Activated naive CD8-positive, alpha-beta T cell (primary cell): Measurements from ENCODE around the gene SLC1A2.

Experiments
- H3K27ac Mint-ChIP-seq: one replicate; pipeline ENCODE4 v1.8.0; 2021; ENCODE audit warnings: mixed read lengths
- H3K27me3 Mint-ChIP-seq: one replicate; pipeline ENCODE4 v1.8.0; 2021; ENCODE audit warnings: mixed read lengths
- H3K36me3 Mint-ChIP-seq: one replicate; pipeline ENCODE4 v1.8.0; 2021; ENCODE audit warnings: mixed read lengths
- H3K4me1 Mint-ChIP-seq: one replicate; pipeline ENCODE4 v1.8.0; 2021; ENCODE audit warnings: low read depth, mixed read lengths
- H3K4me3 Mint-ChIP-seq: one replicate; pipeline ENCODE4 v1.8.0; 2021; ENCODE audit warnings: mild to moderate bottlenecking, mixed read lengths
- H3K9me3 Mint-ChIP-seq: one replicate; pipeline ENCODE4 v1.8.0; 2021; ENCODE audit warnings: low read depth, mixed read lengths

SLC1A2 gene

DNA sequence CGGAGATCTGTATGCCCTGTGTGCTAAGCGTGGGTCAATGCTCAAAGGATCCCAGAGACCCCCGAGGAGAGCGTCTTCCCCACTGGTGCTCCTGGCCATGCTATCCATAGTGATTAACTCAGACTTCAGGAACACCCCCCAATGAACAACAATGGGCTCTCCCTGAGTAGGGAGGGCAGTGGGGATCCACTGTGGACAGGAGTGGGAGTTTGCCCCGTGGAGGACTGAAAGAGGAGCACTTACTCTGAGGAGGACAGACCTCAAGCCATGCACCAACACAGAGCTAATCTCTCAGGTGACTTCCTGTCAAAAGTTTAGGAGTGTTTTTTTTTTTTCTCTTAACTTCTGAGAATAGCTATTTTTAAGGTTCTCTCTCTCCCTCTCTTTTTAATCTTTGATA lies 24.4 kb downstream of the SLC1A2 start:
- Mint-ChIP-seq H3K4me3 (no peak overlapping the region), H3K27ac (no peak overlapping the region), H3K27me3 (peaks cover 3% of the 10 kb centered on the region), H3K36me3 (no peaks in the 10 kb centered on the region), H3K4me1 (peaks cover 21% of the 10 kb centered on the region), H3K9me3 (no peaks in the 10 kb centered on the region)

DNA sequence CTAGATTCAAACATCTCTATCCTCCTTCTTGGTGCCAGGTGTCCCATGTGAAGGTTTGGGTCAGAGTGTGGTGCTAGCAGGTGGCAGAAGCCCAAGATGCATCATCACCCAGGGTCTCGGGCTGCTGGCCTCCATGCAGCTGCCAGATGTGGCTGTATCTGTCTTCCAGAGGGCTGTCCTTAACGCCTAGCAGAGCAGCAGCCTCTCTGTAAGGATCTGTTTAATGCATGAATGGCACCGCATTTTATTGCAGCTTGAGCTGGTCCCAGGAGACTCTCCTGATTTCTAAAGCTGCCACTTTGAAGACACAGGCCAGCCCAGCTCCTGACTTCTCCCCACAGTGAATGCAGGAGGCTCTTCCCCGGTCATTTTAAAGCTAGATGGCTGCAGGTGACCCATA lies 26.3 kb downstream of the SLC1A2 start:
- Mint-ChIP-seq H3K4me3 (no peak overlapping the region), H3K27ac (no peak overlapping the region), H3K27me3 (no peaks in the 10 kb centered on the region)

DNA sequence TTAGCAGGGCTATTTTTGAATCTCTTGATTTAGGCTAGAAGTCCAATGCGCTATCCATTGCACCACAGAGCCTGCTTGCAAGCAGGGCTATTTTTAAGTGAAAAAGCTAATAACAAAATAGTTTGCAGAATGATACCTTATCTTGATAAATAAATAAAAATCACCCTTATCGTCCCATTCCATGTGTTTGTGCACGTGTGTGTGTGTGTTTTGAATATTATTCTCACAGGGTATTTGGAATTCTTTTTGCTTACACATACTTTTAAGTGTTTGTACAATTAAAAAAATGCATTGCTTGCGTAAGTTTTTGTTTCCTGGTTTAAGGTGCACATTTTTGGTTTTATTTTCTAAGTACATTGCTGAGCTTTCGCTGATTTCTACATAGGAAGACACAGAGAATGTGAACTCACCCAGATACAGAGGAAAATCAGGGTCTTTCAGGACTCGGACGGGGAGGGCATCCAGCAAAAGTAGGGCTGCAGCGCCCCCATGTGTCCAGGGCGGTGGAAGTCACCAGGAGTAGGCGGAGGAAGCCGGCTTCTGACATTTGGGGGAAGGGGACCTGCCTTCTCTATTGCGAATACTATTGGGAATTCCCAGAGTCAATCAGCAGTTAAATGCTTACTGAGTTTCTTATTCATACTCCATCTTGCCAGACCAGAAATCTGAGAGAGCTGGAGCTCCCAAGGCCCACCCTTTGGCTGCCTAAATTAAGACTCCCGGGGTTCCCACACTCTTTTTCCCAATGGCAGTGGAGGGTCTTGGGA lies 27.3 kb downstream of the SLC1A2 start:
- Mint-ChIP-seq H3K4me3 (peak overlapping the region; percentile 23), H3K4me1 (peaks cover 21% of the 10 kb centered on the region), H3K9me3 (no peaks in the 10 kb centered on the region), H3K36me3 (no peaks in the 10 kb centered on the region), H3K27me3 (no peaks in the 10 kb centered on the region), H3K27ac (no peak overlapping the region)

More for the DNA sequence above, 26.3 kb downstream of the SLC1A2 start:
- no peaks in the 10 kb centered on the region for H3K36me3 Mint-ChIP-seq
- H3K9me3 Mint-ChIP-seq = no peaks in the 10 kb centered on the region
- H3K4me1 Mint-ChIP-seq = peaks cover 21% of the 10 kb centered on the region

DNA sequence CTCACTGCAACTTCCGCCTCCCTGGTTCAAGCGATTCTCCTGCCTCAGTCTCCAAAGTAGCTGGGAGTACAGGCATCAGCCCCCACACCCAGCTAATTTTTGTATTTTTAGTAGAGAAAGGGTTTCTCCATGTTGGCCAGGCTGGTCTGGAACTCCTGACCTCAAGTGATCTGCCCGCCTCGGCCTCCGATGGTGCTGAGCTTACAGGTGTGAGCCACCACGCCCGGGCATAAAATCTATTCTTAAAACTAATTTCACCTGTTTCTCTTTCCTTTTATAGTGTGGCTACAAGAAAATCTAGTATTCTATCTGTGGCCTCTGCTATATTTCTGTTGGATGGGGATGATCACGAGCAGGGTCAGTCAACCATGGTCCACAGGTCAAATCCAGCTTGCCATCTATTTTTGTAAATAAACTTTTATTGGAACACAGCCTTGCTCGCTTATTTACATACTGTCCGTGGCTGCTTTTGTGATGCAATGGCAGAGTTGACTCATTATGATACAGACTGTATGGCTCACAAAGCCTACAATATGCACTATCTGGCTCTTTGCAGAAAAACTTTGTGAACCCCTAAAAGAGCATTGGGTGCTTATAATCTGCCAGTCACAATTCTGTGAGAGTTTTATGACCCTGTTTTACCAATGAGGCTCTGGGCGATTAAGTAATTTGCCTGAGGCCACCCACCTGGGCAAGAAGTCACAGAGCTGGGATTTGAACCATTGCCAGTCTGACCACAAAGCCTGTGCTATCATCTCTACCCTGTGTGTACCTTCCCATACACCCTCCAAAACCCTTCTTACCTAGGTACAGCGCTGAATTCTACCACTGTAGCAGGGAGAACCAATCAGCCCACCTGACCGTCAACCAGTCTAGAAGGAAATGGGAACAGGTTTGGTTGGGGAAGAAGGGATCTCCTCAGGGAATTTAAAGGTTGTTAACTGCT lies 28.3 kb downstream of the SLC1A2 start:
- no peak overlapping the region for H3K4me3 Mint-ChIP-seq
- no peak overlapping the region for H3K27ac Mint-ChIP-seq
- H3K36me3 Mint-ChIP-seq = no peaks in the 10 kb centered on the region
- H3K9me3 Mint-ChIP-seq = no peaks in the 10 kb centered on the region
- H3K4me1 Mint-ChIP-seq = peaks cover 23% of the 10 kb centered on the region
- no peaks in the 10 kb centered on the region for H3K27me3 Mint-ChIP-seq

DNA sequence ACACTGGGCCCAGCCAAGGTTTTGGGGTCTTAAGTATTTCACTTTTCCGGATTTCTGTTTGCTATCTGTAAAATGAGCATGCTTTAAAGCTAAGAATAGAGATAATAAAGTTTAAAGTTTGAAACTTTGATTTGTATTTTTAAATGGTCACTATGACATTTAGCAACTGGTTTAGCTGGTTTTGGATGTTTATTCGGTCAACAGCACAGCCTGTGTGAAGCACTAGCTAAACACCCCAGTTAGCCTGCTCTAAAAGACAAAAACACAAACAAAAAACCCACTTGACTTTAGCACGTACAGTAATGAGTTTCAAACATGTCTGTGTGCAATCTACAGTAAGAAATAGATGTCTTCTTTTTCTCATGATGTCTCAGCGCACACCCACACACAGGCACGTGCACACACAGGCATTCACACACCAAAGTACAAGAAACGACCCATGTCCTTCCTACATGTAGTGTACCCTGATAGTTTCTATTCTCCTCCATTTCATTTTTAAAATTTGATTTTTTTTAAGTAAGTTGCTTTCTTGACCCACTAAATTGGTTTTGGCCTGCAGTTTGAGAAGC lies 29.4 kb downstream of the SLC1A2 start:
- Mint-ChIP-seq H3K4me1 (peaks cover 21% of the 10 kb centered on the region), H3K27ac (no peak overlapping the region), H3K36me3 (no peaks in the 10 kb centered on the region), H3K27me3 (no peaks in the 10 kb centered on the region), H3K4me3 (no peak overlapping the region), H3K9me3 (no peaks in the 10 kb centered on the region)

DNA sequence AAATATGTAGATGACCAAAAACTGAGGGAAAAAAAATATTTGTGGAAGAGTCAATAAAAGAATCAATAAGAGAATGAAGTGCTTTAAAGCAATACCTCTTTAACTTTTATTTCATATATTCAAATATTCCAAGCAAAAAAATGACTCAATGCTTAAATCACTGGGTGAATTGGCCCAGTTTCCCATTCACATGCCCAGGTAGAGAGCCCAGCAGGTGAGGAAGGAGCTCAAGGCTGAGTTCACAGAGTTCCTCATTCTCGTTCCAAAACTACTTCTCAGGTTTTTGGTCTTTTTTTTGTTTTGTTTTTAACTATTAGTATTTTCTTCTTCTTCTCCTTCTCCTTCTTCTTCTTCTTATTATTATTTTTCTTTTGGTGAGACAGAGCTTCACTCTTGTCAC lies 30.2 kb downstream of the SLC1A2 start:
- Mint-ChIP-seq H3K4me3 (no peak overlapping the region), H3K27ac (no peak overlapping the region), H3K4me1 (peaks cover 21% of the 10 kb centered on the region), H3K27me3 (no peaks in the 10 kb centered on the region), H3K9me3 (no peaks in the 10 kb centered on the region), H3K36me3 (peaks cover 3% of the 10 kb centered on the region)

DNA sequence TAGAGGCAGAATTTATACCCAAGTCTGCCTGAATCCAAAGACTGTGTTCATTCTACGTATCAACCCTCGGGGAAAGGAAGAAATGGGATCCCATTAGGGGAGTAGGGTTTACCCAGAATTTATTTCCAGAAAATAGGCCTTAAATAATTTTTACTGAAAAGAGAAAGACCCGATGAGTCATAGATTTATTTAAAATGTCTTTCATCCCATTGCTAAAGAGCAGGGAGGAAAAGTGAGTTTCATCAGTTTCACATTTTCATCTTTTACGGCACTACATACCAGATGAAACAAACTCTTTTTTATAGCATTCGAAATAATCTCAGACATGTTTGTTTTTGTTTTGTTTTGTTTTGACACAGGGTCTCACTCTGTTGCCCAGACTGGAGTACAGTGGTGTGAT lies 31.3 kb downstream of the SLC1A2 start:
- Mint-ChIP-seq H3K4me1 (peaks cover 21% of the 10 kb centered on the region), H3K27me3 (no peaks in the 10 kb centered on the region), H3K9me3 (no peaks in the 10 kb centered on the region), H3K4me3 (no peak overlapping the region), H3K36me3 (peaks cover 3% of the 10 kb centered on the region), H3K27ac (no peak overlapping the region)

DNA sequence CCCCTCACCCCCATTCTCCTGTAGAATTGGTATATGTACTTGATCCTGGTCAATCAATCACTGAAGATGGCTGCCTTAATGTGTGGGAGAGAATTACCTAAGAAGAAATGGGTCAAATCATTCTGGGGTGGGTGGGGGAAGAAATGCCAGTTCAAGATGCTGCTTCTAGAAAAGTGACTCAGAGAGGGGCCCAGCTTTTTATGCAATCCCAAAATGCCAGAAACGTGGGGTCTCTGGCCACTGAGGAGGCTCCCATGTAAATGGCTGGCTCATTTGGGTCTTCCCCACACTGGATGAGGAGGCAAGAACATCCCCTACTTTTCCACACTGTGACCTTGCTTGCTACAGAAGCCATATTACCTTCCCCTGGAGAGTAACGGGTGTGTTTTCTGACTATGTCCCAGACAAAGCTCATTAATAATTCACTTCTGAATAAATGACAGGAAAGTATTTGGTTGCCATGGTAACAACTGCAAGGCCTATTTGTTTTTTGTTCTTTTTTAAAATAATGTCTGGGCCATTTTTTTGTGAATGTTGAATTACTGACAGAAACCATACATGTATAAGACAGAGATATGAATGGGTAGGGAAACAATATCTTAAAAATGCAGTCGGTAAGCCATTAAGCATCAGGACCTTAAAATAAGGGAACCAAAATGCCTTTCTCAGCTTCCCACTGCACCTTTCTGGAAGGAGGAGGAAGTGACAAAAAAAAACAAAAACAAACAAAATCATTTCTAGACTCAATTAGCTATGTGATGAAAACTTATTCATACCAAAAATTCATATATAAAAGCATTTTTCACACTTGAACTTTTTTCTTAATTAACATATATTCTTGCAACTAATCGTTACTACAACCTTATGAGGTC lies 32.0 kb downstream of the SLC1A2 start:
- Mint-ChIP-seq H3K27me3 (no peaks in the 10 kb centered on the region), H3K36me3 (peaks cover 3% of the 10 kb centered on the region), H3K4me1 (peaks cover 21% of the 10 kb centered on the region), H3K27ac (no peak overlapping the region), H3K4me3 (no peak overlapping the region), H3K9me3 (no peaks in the 10 kb centered on the region)

DNA sequence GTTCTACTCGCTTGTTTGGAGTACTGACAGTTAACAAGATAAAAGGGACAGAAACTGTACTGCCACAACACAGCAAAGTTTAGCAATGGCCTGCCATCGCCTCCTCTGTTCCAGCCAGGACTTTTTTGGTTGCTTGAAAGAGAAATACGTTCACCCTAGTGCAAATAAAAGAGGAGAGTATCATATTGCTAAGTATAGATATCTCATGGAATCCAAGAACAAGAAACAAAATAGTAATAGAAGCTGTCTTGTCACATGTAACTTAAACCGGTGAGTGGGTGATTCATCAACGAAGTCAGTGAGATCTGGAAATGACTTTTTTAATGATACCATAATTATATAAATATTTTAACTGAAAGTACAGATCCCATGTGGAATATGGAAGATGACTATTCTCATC lies 35.4 kb downstream of the SLC1A2 start:
- Mint-ChIP-seq H3K9me3 (no peaks in the 10 kb centered on the region), H3K27ac (no peak overlapping the region), H3K4me3 (no peak overlapping the region), H3K27me3 (no peaks in the 10 kb centered on the region), H3K36me3 (peaks cover 3% of the 10 kb centered on the region), H3K4me1 (peaks cover 2% of the 10 kb centered on the region)

DNA sequence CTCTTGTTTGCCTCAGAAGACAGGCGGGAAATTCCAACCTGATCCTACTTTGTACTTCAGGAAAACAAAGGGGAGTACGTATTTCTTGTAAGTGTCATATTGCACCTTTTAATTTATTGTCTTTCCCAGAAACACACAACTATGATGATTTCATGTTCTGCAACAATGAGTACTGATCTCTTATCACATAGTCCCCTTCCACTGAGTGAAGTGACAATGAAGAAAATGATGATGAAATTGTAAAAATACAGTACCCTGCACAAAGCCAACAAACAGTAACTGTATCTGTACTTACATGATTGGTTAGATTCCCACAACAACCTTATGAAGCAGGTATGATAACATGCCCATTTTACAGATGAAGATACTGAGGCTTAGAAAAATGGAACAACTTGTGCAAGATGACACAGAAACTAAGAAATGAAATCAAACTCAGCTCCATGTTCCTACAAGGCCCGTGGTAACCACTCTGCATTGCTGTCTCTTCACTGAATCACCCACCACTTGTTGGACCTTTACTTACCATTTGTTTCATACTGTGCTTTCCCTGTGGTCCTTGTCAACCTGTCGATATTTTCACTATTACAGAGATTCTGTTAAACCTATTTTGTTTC lies 37.5 kb downstream of the SLC1A2 start:
- Mint-ChIP-seq H3K36me3 (peaks cover 3% of the 10 kb centered on the region), H3K27ac (no peak overlapping the region), H3K27me3 (no peaks in the 10 kb centered on the region), H3K9me3 (no peaks in the 10 kb centered on the region), H3K4me3 (no peak overlapping the region), H3K4me1 (no peaks in the 10 kb centered on the region)

DNA sequence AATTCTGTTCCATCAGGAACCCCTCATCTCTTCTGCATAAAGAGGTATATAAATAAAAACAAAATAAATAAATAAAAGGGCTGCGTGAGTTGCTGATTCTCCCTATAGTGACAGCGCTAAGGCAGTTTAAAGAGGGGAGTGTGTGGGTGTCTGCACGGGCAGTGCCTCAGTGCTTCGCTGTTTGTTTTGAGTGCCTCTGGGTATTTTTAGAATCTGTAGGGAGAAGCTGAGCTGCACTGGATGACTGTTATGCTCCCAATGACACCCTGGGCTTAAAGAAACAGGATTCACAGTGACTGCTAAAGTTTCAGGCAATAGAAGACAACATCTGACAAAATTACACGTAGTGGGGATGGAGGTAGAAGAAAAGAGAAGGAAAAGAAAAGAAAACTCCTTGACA lies 38.8 kb downstream of the SLC1A2 start:
- Mint-ChIP-seq H3K9me3 (no peaks in the 10 kb centered on the region), H3K27ac (no peak overlapping the region), H3K27me3 (no peaks in the 10 kb centered on the region), H3K4me1 (no peaks in the 10 kb centered on the region), H3K4me3 (no peak overlapping the region), H3K36me3 (peaks cover 3% of the 10 kb centered on the region)

DNA sequence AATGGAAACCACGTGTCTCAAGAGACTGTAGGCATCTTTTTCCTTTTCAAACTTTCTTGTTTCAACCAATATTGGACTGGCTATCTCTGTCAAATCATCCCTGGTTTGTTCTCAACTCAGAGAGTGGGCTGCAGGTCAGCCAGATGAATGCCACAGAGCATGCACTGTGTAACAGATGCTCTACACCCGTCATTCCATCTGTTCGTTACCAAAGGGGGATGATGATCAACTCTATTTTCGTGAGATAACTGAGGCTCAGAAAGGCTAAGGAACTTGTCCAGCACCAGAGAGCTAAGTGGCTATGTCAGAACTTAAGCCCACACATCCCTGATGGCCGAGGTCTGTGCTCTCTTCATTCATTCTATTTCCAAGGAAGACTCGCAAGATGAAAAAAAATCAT lies 42.1 kb downstream of the SLC1A2 start:
- Mint-ChIP-seq H3K4me1 (no peaks in the 10 kb centered on the region), H3K4me3 (no peak overlapping the region), H3K27ac (no peak overlapping the region), H3K27me3 (no peaks in the 10 kb centered on the region), H3K36me3 (no peaks in the 10 kb centered on the region), H3K9me3 (no peaks in the 10 kb centered on the region)

DNA sequence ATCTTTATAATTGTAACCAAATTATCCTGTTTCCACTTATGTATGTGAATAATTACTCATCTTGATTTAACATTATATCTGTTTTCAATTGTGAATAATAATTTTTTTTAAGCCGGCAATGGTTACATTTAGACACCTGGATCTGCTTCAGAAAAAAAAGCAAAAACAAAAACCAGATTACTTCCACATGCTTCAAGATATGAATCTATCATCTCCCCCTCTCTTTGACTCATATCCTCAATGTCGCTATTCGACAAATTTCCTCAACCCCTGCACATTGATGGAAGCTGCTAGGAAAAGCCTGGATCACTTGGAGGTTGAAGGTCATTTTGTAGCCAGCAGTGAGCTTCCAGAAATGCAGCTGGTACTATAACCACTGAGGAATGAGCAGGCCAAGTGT lies 42.7 kb downstream of the SLC1A2 start:
- Mint-ChIP-seq H3K27me3 (no peaks in the 10 kb centered on the region), H3K4me1 (no peaks in the 10 kb centered on the region), H3K9me3 (no peaks in the 10 kb centered on the region), H3K27ac (no peak overlapping the region), H3K4me3 (no peak overlapping the region), H3K36me3 (no peaks in the 10 kb centered on the region)

DNA sequence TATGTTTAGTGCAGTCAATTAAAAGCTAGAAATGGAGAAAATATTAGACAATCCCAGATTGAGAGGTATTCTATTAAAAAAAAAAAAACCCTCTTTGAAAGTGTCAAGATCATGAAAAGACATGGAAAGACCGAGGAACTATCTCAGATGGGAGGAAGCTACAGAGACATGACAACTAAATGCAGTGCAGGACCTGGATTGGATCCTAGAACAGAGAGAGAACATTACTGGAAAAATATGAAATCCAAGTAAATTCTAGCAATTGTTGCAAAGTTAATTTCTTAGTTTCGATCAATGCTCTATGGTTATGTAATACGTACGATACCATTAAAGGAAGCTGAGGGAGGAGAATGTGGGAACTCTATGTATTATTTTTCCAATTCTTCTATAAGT lies 43.2 kb downstream of the SLC1A2 start:
- H3K36me3 Mint-ChIP-seq = no peaks in the 10 kb centered on the region
- H3K27me3 Mint-ChIP-seq = peaks cover 1% of the 10 kb centered on the region
- H3K27ac Mint-ChIP-seq = no peak overlapping the region
- H3K4me1 Mint-ChIP-seq = no peaks in the 10 kb centered on the region
- H3K9me3 Mint-ChIP-seq = no peaks in the 10 kb centered on the region
- no peak overlapping the region for H3K4me3 Mint-ChIP-seq
